ENCODE measurements around the gene TLR10.
"Not testable (repeated sequence)": the region's sequence is repeated elsewhere in the genome, so short reads cannot be mapped to it uniquely, and the experiment has no call there.

Gene TLR10

GRCh38 chr4:38782452-38783108 lies at the start of gene TLR10:
TSS of gene TLR10 (minus strand) at chr4:38782990. CDS start at chr4:38775590, 7,400 bp downstream.
- peak in 28 of 42 donors; percentile 26 to 80 (median 52) for DNase-seq
- intact Hi-C loops (cut with DNase I), result loop anchor here (10.0 kb wide), 1 partner anchor 718 kb away; no protein-coding TSS in a partner anchor

- no peak for DNase-seq
- intact Hi-C loops (cut with DNase I), result no loop called here
Measured at GRCh38 chr4:38832206-38832605, 49.4 kb upstream of the TLR10 start.

GRCh38 chr4:38831653-38832052 lies 48.9 kb upstream of the TLR10 start:
- intact Hi-C loops (cut with DNase I), result no loop called here

GRCh38 chr4:38829237-38829636 lies 46.4 kb upstream of the TLR10 start:
- no peak for DNase-seq
- intact Hi-C loops (cut with DNase I), result no loop called here

More at GRCh38 chr4:38831653-38832052, 48.9 kb upstream of the TLR10 start:
- DNase-seq, result no peak

GRCh38 chr4:38823766-38824165 lies 41.0 kb upstream of the TLR10 start:
- no peak for DNase-seq
- intact Hi-C loops (cut with DNase I), result no loop called here

GRCh38 chr4:38822748-38823303 lies 40.0 kb upstream of the TLR10 start:
- intact Hi-C loops (cut with DNase I), result no loop called here
- no peak for DNase-seq

- intact Hi-C loops (cut with DNase I), result no loop called here
Measured at GRCh38 chr4:38821739-38822138, 38.9 kb upstream of the TLR10 start.

GRCh38 chr4:38820329-38821061 lies 37.7 kb upstream of the TLR10 start:
- DNase-seq, result no peak
- intact Hi-C loops (cut with DNase I), result no loop called here

More at GRCh38 chr4:38821739-38822138, 38.9 kb upstream of the TLR10 start:
- no peak for DNase-seq

- intact Hi-C loops (cut with DNase I), result no loop called here
- no peak for DNase-seq
Measured at GRCh38 chr4:38819569-38819968, 36.8 kb upstream of the TLR10 start.

GRCh38 chr4:38818441-38818976 lies 35.7 kb upstream of the TLR10 start:
- intact Hi-C loops (cut with DNase I), result no loop called here
- no peak for DNase-seq

- peak in 2 of 42 donors; percentile 25 to 55 for DNase-seq
- intact Hi-C loops (cut with DNase I), result no loop called here
Measured at GRCh38 chr4:38815885-38816782, 33.3 kb upstream of the TLR10 start.

GRCh38 chr4:38814386-38814785 lies 31.6 kb upstream of the TLR10 start:
- intact Hi-C loops (cut with DNase I), result no loop called here
- no peak for DNase-seq

GRCh38 chr4:38811297-38811696 lies 28.5 kb upstream of the TLR10 start:
- no peak for DNase-seq
- intact Hi-C loops (cut with DNase I), result no loop called here

GRCh38 chr4:38807462-38807861 lies 24.7 kb upstream of the TLR10 start:
- intact Hi-C loops (cut with DNase I), result not testable (repeated sequence)

GRCh38 chr4:38806251-38806650 lies 23.5 kb upstream of the TLR10 start:
- intact Hi-C loops (cut with DNase I); DNase-seq: not testable (repeated sequence)

More at GRCh38 chr4:38807462-38807861, 24.7 kb upstream of the TLR10 start:
- DNase-seq, result not testable (repeated sequence)

GRCh38 chr4:38805530-38806145 lies 22.8 kb upstream of the TLR10 start:
- intact Hi-C loops (cut with DNase I), result no loop called here
- peak in 25 of 42 donors; percentile 9 to 64 (median 38) for DNase-seq

- intact Hi-C loops (cut with DNase I), result no loop called here
- DNase-seq, result peak in 1 of 42 donors; percentile 34
Measured at GRCh38 chr4:38804654-38805295, 22.0 kb upstream of the TLR10 start, which contains the start of gene TLR1. TSS of gene TLR1 (minus strand) at chr4:38804791. CDS start at chr4:38798831, 5,960 bp downstream.
